Measurements from ENCODE around the gene ASS1.

Gene ASS1

DNA sequence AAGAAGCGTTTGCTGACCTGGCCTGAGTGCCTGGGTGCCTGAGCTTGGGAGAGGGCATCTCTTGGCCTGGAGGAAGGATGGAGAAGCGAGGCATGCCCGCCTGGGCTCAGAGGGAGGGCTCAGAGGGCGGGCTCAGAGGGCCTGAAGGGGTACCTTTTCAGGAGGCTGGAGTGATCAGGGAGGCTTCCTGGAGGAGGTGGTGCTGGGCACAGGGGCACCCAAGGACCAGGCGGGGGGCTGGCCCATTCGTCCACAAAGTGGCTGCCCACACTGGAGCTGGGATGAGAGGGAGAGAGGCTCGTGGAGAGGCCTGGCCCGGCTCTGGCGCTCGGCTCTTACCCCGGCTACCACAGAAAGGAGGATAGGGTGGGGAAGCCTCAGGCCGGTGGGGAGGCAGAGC, 32.8 kb downstream of the ASS1 start:
- no peak for DNase-seq

DNA sequence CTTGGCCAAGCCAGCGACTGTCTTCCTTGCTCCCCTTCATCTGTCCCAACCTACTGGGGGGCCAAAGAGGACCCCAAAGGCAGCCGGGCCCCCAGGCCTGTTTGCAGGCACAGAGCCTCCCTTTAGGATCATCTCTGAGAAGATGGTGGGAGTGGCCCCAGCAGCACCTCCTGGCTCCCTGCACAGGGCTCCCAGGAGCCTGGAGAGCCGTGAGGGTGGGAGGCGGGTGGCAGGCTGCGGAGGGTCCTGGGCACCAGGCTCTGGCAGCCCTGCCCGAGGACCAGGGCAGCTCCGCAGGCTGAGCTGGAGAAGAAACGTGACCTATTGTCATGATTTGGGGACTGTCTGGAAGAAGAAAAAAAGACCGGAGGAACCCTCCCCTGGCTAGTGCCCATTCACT, 33.4 kb downstream of the ASS1 start:
- no peak for DNase-seq

DNA sequence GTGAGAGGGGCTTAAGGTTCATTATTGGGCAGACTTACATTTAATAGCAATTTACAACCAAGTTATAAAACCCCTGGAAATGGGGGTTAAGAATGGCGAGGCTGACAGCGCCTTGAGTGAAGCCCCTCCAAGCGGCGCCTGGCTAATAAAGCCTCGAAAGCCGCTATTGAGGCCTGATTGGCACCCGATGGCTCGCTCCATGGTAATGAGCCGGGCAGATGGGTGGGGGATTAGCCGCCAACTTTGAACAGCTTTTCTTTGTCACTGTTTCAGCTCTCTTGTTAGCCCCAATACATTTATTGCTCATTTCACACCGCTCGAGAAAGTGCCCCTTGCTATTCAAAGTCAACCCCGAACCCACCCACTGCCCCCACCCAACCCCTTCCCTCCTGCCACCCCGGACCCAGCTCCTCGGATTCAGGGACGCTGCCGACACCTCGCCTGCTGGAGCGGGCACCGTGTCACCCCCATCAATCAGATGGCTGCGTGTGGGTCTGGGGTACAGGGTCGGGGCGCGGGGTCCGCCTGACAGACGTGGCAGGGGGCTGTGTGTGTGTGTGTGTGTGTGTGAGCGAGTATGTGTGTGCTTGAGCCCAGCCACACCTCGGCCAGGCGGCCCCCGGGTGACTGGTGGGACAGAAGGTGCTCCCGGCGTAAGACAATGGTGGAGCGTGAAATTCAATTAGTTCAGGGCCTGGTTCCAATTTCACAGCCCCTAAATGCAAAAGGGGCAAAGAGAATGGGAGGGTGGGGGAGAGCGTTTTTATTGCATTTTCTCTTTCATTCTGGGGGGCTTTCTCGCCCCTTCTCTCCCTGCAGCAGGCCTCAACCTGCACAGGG, 34.2 kb downstream of the ASS1 start:
- DNase-seq, result no peak

DNA sequence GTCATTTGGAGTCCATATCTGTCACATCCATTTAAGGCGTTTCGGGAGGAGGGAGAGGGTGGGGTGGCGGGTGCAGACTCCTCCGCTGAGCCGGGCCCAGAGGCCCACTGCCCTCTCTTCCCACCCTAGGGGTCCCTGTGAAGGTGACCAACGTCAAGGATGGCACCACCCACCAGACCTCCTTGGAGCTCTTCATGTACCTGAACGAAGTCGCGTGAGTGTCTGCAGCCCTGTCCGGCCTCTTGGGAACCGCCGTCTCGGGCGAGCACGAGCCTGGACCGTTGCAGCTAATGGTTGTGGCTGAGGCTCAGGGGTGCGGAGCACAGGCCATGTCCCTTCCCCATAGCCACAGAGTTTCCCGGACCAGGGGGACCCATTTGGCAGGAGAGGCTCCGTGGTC, 34.8 kb downstream of the ASS1 start:
- DNase-seq, result no peak

DNA sequence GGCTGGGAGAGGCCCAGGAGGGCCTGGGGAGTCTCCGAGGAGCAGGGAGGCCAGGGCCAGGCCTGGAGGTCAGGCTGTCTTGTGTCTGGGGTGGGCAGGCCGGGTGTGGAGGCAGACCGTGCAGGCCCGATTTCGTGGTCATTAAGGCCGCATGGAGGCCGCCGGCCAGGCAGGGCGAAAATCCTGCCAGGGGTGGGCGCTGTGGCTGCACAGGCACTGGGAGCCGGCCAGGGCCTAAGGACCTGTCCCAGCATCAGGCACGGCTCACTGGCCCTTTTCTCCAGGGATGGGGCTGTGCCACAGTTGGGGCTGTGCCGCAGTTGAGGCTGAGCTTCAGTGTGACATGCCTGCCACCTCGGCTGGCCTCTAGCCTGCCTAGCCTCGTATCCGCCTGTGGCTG, 35.9 kb downstream of the ASS1 start:
- DNase-seq, result no peak

DNA sequence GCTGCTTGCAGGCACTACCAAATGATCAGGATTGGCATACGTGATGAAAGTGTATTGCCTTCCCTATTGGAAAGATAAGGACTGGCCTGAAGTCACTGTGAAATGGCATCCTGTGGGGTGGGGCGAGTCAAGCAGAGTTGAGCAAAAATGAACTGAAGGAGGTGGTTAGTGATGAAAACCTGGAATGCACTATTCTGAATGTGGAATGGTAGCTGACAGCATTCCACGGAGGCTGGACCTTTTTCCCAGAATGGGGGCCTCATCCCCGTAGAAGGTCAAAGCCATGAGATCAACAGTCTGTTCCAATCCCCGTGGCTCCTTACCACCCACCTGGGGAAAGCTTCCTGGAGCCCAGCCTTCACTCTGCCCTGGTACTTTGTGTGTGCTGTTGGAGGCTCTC, 37.7 kb downstream of the ASS1 start:
- no peak for DNase-seq

DNA sequence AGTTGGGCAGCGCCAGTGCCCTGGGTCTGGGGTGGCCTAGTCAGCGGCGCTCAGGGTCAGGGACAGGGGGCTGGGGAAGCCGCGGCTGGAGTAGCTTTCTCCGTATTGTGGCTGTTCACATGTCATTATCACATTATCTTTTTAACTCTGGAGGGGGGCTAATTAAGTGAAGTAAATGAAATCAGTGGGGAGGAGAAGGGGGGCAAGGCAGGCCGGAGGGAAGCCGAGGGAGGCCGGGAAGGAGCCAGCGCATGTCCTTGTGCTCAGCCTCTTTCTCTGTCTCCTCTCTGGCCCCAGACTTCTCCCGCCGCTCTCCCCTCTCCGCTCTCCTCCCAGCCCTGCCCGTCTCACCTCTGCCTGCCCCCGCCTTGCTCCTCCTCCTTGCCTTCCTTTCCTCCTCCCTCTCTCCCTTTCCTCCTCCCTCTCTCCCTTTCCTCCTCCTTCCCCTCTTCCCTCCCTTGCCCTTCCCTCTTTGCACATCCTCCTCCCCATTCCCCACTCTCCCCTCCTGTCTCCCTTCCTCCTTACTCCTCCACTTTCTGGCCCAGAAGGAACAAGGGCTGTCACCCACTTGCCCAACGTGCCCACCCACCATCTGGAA, 38.7 kb downstream of the ASS1 start:
- no peak for DNase-seq

DNA sequence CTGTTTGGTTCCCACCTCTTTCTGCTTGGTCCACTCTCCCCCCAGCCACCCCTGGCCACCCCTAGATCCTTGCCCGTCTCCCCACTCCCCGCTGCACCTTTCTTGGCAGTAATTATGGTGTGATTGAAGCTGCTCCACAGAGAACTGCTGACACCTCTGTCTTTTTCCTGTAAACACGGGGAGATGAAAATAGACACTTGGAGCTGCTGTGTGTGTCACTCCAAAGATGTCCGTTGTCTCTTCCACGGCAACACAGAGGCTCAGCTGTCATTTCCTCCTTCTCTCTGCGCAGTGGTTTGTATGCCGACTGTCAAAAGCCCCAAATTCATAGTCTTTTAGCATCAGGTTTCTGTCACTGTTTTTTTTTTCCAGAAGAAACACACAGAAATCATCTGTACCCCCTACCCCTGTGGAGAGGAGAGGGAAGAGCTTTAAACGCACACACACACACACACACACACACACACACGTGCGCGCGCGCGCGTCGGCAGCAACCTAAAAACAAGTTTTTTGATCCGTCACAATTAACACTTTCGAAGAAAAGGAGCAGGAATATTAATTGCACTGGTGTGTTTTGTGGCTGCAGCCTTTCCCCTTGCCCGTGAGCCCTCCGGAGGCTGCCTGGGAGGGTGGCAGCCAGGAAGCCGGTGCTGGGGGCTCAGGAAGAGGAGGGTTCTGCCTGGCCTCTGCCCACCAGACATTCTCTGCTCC, 39.8 kb downstream of the ASS1 start:
- no peak for DNase-seq

DNA sequence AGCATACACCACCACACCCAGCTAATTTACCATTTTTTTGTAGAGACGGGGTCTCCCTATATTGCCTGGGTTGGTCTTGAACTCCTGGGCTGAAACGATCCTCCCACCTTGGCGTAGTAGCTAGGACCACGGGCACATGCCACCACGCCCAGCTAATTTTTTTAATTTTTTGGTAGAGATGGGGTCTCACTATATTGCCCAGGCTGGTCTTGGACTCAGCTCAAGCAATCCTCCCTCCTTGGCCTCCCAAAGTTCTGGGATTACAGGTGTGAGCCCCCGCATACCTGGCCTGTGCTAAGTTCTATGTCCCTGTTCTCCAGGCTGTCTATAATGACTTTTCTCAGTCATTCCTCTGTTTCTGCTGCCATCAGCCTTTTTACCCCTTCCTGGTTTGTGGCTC, 41.3 kb downstream of the ASS1 start:
- no peak for DNase-seq

DNA sequence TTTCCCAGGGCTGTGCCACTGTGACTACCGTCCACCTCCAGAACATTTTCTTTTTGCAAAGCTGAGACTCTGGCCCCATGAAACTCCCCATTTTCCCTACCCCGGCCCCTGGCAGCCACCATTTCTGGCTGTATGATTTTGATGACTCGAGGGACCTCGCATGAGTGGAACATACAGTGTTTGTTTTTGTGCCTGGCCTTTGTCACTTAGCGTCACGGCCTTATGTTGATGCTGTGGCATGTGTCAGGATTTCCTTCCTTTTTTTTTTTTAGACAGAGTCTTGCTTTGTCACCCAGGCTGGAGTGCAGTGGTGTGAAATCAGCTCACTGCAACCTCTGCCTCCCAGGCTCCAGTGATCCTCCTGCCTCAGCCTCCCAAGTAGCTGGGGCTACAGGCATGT, 42.7 kb downstream of the ASS1 start:
- no peak for DNase-seq

DNA sequence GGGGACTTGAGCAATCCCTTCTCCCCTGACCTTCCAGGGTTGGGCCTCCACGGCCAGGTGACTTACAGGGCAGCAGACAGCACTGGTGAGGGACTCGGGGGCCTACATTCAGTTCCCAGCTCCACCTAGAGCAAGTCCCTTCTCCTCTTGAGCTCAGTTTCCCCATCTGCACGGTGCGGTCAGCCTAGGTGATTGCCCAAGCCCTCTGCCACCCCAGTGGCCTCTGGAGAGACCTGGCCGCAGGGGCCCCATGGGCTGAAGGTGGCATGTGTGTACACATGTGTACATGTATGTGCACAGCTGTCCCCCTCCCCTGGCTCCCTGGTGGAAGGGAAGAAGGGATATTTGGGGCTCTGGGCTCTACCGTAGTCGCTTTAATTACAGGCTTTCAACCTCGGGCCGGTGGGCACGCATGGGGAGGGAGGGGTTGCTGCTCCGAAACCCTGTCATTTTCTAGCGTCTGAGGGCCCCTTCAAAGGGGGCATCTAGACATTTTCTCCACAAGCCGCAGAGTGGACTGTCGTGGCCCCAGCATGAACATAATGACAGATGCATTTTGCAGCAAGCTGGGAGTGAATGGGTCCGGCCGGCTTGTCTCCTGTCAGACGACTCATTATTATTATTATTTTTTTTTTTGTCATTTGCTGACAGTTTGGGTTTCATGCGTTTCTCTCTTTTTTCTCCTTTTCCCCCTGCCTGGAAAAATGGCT, 44.0 kb downstream of the ASS1 start:
- no peak for DNase-seq

DNA sequence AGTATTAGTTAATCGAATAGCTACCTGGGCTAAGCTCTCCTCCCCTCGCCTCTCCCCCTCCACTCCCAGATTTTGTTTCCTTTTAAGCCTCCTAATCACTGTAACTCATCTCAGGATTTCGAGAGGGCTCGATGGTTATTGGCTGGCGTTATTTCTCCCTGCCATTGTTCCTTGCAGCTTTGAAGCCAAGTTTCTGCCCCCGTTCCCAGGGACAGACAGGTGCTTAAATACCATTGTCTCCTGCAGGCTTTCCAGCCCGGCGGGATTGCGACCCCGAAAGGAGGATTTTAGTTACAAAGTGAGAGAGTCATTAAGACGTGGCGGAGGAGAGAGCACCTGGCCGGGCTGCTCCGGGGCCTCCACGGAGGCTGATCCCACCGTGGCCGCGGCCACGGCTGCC, 46.2 kb downstream of the ASS1 start:
- DNase-seq, result peak; percentile 50

DNA sequence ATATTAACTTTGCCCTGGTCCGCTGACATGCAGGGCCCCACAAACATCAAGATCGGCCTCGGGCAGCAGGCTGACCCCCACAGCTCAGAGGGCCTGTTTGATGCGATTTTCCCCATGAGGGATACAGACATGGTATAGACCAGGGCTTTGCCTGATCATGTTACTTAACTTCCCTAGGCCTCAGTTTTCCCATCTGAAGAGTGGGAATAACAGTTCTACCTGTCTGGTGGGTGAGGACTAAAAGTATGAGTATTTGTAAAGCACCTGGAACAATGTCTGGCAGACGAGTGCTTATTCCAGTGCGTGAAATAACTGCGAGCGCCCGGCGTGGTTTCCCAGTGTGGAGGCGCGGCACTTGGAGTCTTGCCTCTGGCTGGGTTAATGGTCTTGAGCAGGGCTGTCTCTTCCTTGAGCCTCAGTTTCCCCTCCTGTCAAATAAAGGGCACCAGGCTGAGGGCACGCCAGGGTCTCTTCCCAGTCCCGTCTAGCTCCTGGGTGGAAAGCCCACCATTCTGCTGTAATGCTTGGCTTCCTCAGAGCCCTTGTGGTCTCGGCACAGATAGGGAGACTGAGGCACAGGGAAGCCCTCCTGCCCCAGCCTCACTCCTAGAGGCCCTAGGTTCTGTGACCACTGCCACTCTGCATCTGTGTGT, 47.2 kb downstream of the ASS1 start:
- no peak for DNase-seq

DNA sequence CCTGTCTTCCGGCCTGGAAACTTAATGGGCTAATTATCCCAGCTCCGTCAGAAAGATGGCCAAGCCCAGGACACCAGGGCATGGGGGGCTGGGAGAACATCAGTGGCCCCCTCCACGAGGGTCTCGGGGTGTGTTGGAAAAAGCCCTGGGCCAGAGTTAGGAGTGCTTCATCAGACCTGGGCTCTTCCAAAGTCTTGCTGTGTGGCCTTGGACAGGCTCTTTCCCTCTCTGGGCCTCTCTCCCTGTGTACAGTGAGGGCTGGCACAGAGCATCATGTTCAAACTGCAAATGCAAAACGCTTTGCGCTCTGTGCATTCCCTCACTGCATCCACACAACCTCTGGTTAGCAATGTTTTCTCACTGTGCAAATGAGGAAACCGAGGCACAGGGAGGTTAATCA, 48.3 kb downstream of the ASS1 start:
- DNase-seq, result no peak

DNA sequence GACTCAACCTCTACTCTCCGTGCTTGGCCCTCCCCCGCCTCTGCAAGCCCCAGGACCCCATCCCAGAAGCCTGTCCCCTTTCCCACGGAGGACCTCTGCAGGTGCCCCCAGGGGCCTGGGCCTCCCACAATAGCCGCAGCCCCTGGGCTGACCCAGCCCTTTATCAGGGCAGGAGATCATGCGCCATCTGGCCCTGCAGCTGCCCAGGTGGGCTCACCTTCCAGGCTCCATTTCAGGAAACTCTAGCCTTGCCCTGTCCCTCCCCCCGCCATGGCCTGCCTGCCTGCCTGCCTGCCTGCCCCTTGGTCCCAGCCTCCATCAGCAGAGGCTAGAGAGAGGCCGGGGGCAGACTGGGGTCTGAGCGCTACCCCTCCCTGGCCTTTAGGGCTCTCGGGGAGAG, 48.7 kb downstream of the ASS1 start:
- DNase-seq, result no peak

DNA sequence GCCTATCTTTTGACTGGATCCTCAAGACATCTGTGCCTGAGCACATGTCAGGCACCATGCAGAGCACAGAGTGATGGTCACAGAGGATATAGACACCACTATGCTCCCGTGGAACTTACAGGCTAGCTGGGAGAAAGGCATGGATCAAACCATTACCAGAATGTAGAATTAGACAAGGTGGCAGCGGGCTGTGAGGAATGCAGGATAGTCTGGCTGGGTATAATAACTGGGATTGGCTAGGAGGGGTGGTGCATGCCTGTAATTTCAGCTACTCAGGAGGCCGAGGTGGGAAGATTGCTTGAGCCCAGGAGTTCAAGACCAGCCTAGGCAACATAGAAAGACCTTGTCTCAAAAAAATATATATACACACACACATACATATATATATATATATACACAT, 50.3 kb downstream of the ASS1 start:
- no peak for DNase-seq

DNA sequence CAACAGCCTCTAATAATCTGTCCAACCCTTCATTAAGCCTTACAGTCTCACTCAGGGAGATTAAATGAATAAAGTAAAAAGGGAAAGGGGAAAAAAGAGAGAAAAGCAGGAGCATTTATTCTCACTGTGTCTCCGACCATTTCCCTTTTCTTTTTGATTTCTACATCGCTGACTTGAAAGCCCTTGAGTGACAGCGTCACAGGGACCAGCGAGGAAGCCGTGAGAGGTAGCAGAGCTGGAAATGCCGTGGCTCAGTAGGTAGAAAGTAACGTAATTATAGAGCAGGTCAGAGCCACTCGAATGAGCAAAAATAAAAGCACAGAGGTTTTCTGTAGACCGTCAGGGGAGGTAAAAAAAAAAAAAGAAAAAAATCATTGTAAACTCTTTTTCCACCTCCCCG, 52.4 kb downstream of the ASS1 start:
- DNase-seq, result no peak

DNA sequence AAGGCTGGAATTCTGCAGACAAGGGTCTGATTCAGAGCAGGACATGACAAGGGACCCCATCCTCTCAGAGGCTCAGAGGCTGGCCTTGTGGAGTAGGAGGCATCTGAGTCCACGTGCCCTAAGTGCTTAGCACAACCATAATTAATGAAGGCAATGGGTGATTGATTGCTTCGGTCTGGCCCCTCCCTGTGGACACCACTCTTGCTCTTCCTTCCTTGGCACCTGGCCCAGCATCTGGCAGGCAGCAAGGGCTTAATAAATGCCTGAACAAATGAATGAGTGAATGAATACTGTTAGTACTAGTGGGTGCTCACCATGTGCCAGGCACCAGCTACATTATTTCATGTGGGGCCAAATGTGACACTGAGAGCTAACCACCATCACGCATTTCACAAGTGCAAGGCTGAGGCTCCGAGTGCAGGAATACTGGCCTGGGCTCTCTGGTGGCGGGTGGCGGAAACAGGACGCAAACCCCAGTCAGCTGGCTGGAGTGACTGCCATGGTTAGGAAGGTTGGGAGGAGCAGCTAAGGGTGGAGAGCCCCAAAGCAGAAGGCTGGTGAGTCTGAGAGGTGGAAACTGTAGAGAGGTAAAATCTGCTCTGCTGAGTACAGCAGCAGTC, 53.6 kb downstream of the ASS1 start:
- peak; percentile 29 for DNase-seq

DNA sequence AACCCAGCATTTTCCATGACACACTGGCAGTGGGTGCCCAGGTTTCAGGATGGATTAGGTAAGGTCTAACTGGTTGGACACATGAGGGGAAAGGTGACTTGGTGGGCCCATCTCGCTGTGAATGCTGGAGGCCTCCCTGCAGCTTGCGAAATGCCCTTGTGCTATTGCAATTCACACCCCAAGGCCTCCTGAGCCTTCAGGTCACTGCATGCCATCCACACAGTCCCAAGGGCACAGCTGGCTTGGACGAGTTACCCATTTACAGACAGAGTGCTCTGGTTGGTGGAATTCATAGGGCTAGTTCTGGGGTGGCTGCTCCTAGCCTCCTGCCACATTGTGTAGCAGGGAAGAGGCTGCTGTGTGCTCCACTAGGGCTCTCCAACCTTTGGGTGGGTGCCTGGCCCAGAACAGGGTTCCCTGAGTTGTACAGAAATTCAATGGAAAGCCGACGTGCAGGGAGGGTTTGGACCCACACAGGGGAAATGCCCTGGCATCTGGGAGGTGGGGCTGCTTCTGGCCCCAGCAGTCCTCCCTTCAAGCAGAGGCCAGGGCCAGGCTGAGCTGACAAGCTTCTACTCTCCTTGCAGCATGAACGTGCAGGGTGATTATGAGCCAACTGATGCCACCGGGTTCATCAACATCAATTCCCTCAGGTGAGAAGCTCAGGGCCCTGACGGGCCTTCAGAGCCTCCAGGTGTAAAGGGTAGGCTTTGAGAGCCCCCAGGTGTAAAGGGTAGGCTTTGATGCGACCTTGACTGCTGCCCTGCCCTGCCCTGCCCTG, 54.3 kb downstream of the ASS1 start:
- DNase-seq, result no peak

DNA sequence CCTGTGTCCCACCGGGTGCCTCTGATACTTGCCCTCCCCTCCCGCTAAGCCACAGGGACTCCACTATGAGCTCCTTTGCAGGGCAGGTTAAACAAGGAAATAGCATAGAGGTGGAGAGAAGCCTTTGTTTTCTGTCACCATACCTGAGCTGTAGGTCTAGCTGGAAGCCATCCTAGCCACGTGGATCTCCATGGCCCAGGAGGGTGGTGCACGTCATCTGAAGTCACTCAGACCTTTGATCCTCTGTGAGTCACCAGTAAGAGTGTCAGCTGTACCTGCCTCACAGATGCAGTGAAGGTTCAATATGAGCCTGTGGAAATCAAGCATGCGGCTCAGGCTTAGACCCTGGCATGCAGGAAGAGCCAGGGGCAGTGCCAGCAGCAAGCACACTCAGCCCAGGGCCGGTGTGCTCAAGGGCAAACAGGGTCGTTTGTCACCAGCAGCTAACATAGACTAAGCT, 55.1 kb downstream of the ASS1 start:
- DNase-seq, result no peak

DNA sequence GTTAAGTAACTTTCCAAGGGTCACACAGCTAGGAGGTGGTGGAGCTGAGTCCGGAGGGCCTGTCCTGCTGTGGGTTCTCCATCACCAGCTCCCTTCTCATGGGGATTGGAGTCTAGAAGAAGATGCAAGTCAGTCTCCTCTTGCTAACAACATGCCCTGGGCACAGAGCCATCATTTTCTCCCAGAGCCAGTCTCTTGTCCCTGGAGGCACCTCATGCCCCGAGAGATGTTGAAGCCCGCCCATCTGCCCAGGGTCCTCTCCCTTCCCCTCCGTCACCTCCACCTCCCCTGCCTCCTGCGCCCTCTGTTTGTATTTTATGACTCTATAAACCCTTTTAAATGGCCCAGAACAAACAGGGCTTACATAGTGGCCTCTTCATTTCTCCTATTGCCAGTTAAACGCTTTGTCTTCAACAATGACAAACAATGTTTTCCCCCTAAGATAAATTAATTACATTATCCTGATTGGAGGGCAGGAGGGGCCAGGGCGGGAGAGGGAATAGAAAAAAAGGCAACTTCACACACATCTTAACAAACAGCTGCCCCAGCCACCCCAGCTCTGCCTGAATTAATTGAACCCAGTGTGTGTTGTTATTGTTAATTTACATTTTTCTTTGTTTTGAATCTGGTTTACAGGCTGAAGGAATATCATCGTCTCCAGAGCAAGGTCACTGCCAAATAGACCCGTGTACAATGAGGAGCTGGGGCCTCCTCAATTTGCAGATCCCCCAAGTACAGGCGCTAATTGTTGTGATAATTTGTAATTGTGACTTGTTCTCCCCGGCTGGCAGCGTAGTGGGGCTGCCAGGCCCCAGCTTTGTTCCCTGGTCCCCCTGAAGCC, 55.8 kb downstream of the ASS1 start:
- DNase-seq, result peak; percentile 84
